ENCODE measurements around the gene BCL6B. TPM values are rescaled to one million over a fixed set of nuclear protein-coding genes. Genes with fewer than 3 reads are reported as not detected.

BCL6B gene
- total RNA-seq, 1 donor from 2014 or later: 0.42 TPM

DNA sequence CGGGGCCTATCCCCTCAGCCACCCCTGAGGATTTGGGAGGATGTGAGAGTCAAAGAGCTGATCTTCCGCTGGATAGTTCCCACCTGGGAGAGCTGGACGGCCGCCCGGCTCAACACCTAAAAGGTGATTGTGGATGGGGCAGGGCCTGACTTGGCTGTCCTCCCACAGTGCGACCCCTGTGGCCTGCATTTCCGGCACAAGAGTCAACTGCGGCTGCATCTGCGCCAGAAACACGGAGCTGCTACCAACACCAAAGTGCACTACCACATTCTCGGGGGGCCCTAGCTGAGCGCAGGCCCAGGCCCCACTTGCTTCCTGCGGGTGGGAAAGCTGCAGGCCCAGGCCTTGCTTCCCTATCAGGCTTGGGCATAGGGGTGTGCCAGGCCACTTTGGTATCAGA lies 4.5 kb downstream of the BCL6B start:
- Mint-ChIP-seq H3K27me3 (ENCODE audit: low read depth) (peaks cover 40% of the 10 kb centered on the region), H3K36me3 (ENCODE audit: low read depth) (no peaks in the 10 kb centered on the region), H3K9me3 (no peaks in the 10 kb centered on the region), H3K4me1 (peaks cover 11% of the 10 kb centered on the region), H3K27ac (ENCODE audit: unreplicated experiment) (no peak overlapping the region), H3K4me3 (no peak overlapping the region)
- TF ChIP-seq, protein P1, sequence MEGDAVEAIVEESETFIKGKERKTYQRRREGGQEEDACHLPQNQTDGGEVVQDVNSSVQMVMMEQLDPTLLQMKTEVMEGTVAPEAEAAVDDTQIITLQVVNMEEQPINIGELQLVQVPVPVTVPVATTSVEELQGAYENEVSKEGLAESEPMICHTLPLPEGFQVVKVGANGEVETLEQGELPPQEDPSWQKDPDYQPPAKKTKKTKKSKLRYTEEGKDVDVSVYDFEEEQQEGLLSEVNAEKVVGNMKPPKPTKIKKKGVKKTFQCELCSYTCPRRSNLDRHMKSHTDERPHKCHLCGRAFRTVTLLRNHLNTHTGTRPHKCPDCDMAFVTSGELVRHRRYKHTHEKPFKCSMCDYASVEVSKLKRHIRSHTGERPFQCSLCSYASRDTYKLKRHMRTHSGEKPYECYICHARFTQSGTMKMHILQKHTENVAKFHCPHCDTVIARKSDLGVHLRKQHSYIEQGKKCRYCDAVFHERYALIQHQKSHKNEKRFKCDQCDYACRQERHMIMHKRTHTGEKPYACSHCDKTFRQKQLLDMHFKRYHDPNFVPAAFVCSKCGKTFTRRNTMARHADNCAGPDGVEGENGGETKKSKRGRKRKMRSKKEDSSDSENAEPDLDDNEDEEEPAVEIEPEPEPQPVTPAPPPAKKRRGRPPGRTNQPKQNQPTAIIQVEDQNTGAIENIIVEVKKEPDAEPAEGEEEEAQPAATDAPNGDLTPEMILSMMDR (conservative IDR thresholded peaks at IDR 0.05): no peak
- DNase-seq (ENCODE audit: low read depth, low spot score): no peak

DNA sequence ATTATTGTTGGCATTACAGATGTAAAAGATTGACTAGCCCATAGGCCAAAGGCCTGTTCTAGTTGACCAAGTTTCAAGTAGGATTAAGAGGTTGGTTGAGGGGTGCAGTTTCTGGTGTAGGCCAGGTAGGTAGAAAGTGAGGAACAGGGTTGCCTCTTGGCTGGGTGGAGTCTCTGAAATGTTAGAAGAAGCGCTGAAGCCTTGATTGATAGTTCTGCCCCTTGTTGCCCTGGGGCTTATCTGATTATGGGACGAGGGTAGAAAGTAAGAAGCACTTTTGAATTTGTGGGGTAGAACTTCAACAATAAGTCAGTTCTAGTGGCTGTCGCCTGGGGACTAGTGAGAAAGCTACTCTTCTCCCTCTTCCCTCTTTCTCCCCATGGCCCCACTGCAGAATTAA lies 6.2 kb downstream of the BCL6B start:
- H3K4me1 Mint-ChIP-seq: no peaks in the 10 kb centered on the region
- peaks cover 23% of the 10 kb centered on the region for H3K27me3 Mint-ChIP-seq (ENCODE audit: low read depth)
- no peaks in the 10 kb centered on the region for H3K9me3 Mint-ChIP-seq
- no peak for DNase-seq (ENCODE audit: low read depth, low spot score)
- H3K27ac Mint-ChIP-seq (ENCODE audit: unreplicated experiment): peak overlapping the region; percentile 20
- H3K36me3 Mint-ChIP-seq (ENCODE audit: low read depth): no peaks in the 10 kb centered on the region
- TF ChIP-seq, protein P1 (conservative IDR thresholded peaks at IDR 0.05): no peak
- no peak overlapping the region for H3K4me3 Mint-ChIP-seq

DNA sequence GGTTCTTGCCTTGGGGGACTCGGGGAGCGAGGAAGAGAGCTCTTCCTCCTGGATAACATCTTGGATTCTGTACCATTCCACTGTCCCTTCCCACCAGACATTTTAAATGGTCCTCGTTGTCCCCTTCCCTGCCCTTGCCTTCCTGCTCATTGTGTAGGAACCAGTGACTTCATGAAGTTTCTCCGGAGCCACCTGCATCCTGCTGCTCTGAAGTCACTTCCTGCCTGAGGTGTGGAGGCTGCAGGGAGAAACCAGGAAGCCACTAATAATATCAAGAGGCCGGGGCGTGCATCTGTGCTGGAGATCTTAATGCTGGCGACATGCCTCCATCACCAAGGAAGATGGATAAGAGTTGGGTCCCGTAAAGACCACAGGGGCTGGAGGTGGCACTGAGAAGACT lies 6.8 kb downstream of the BCL6B start:
- H3K36me3 Mint-ChIP-seq (ENCODE audit: low read depth): no peaks in the 10 kb centered on the region
- no peaks in the 10 kb centered on the region for H3K9me3 Mint-ChIP-seq
- no peaks in the 10 kb centered on the region for H3K4me1 Mint-ChIP-seq
- DNase-seq (ENCODE audit: low read depth, low spot score): no peak
- TF ChIP-seq, protein P1 (conservative IDR thresholded peaks at IDR 0.05): no peak
- H3K4me3 Mint-ChIP-seq: no peak overlapping the region
- H3K27me3 Mint-ChIP-seq (ENCODE audit: low read depth): peaks cover 18% of the 10 kb centered on the region
- H3K27ac Mint-ChIP-seq (ENCODE audit: unreplicated experiment): no peak overlapping the region

- H3K4me3 Mint-ChIP-seq: peak overlapping the region; percentile 98
- H3K9me3 Mint-ChIP-seq: no peaks in the 10 kb centered on the region
- H3K27ac Mint-ChIP-seq (ENCODE audit: unreplicated experiment): peak overlapping the region; percentile 67
- no peaks in the 10 kb centered on the region for H3K36me3 Mint-ChIP-seq (ENCODE audit: low read depth)
- H3K27me3 Mint-ChIP-seq (ENCODE audit: low read depth): peaks cover 17% of the 10 kb centered on the region
- TF ChIP-seq, protein P1 (conservative IDR thresholded peaks at IDR 0.05): no peak
- DNase-seq (ENCODE audit: low read depth, low spot score): no peak
- peaks cover 32% of the 10 kb centered on the region for H3K4me1 Mint-ChIP-seq
Observed at GRCh38 chr17:7034955-7035590, 12.2 kb downstream of the BCL6B start.

GRCh38 chr17:7035591-7036368 lies 12.9 kb downstream of the BCL6B start, which contains the start of gene SLC16A13:
SLC16A13 (plus strand) TSS chr17:7036015; CDS start chr17:7036383, 368 bp downstream.
- Mint-ChIP-seq H3K27ac (ENCODE audit: unreplicated experiment) (peak within 1 kb of the TSS; percentile 67), H3K36me3 (ENCODE audit: low read depth) (no peaks in the 10 kb centered on the region), H3K9me3 (no peaks in the 10 kb centered on the region), H3K4me1 (peaks cover 32% of the 10 kb centered on the region), H3K27me3 (ENCODE audit: low read depth) (peaks cover 19% of the 10 kb centered on the region), H3K4me3 (peak within 1 kb of the TSS; percentile 98)
- TF ChIP-seq, protein P1 (conservative IDR thresholded peaks at IDR 0.05): no peak
- peak; percentile 86 for DNase-seq (ENCODE audit: low read depth, low spot score)
